H1 (cell line): ENCODE measurements around the gene NEDD4L. TPM values are rescaled to one million over a fixed set of nuclear protein-coding genes. Genes with fewer than 3 reads are reported as not detected.

Source experiments
- CTCF ChIA-PET: fragments of 300-600 bp; sonication (Branson Sonifier 250); formaldehyde crosslinking; loops from one replicate; lab custom pipeline; 2021; ENCODE audit not compliant: partially characterized antibody; lab: Charles Lee
- POLR2A ChIA-PET: fragments of 300-600 bp; sonication (Branson Sonifier 250); formaldehyde crosslinking; loops from one replicate; lab custom pipeline; 2021; ENCODE audit warnings: inconsistent platforms; ENCODE audit not compliant: partially characterized antibody; lab: Charles Lee
- DNase-seq, 2 experiments: peaks; one replicate each; pipeline versions ENCODE4 v3.0.0 to v3.0.0-alpha.2; 2010 to 2022; ENCODE audit warnings: low spot score in 2 of 2, low read depth in 1 of 2, mixed read lengths in 1 of 2
- FAIRE-seq: peaks from 2 replicates; lab custom pipeline; 2011; peaks lifted over from hg19 to GRCh38; lab: Jason Lieb, UNC
- H2AFZ ChIP-seq: 2 replicates; pipeline ENCODE4 v1.8.1; 2012; ENCODE audit warnings: low read length, inconsistent platforms
- H2AK5ac ChIP-seq: 2 replicates; pipeline ENCODE4 v1.6.1; 2013; ENCODE audit warnings: low read depth, low read length
- H2BK120ac ChIP-seq: replicated peaks from 2 replicates; pipeline ENCODE3; 2013; ENCODE audit warnings: low read depth, low read length, inconsistent platforms
- H2BK12ac ChIP-seq: 2 replicates; pipeline ENCODE4 v1.6.1; 2013; ENCODE audit warnings: low read depth, low read length
- H2BK15ac ChIP-seq: 2 replicates; pipeline ENCODE4 v1.6.1; 2013; ENCODE audit warnings: low read length
- H2BK20ac ChIP-seq: 2 replicates; pipeline ENCODE4 v1.6.1; 2013; ENCODE audit warnings: low read length
- H2BK5ac ChIP-seq: 2 replicates; pipeline ENCODE4 v1.6.1; 2013; ENCODE audit warnings: low read depth, low read length
- H3K14ac ChIP-seq: 2 replicates; pipeline ENCODE4 v1.6.1; 2013; ENCODE audit warnings: inconsistent platforms; ENCODE audit not compliant: insufficient read length
- H3K18ac ChIP-seq: 2 replicates; pipeline ENCODE4 v1.6.1; 2013; ENCODE audit warnings: low read length; ENCODE audit errors: extremely low read depth
- H3K23ac ChIP-seq: 2 replicates; pipeline ENCODE4 v1.6.1; 2013; ENCODE audit warnings: inconsistent platforms; ENCODE audit not compliant: insufficient read length
- H3K23me2 ChIP-seq: 2 replicates; pipeline ENCODE4 v1.6.1; 2013; ENCODE audit warnings: low read depth, low read length
- H3K27ac ChIP-seq: 2 replicates; pipeline ENCODE4 v1.6.1; 2011; ENCODE audit warnings: low read depth, low read length, inconsistent platforms
- H3K27me3 ChIP-seq, 4 experiments: replicated peaks in 1 of 4; 1 replicate in 1 of 4; 2 replicates in 3 of 4; pipeline versions ENCODE4 v1.6.1 to v1.8.1; 2011 to 2013; ENCODE audit warnings: low read length in 3 of 4, mild to moderate bottlenecking in 3 of 4, inconsistent platforms in 2 of 4, mixed read lengths in 2 of 4, moderate library complexity in 1 of 4; ENCODE audit not compliant: control insufficient read depth in 3 of 4, insufficient read depth in 3 of 4; ENCODE audit errors: extremely low read depth in 1 of 4
- H3K36me3 ChIP-seq, 4 experiments: 2 replicates each; pipeline versions ENCODE4 v1.6.1 to v1.8.1; 2011 to 2013; ENCODE audit warnings: mild to moderate bottlenecking in 4 of 4, low read length in 3 of 4, moderate library complexity in 2 of 4, control low read depth in 1 of 4, inconsistent platforms in 1 of 4; ENCODE audit not compliant: insufficient read depth in 4 of 4, control insufficient read depth in 2 of 4
- H3K4ac ChIP-seq: replicated peaks from 2 replicates; pipeline ENCODE3; 2013; ENCODE audit warnings: low read length, low read depth, mixed read lengths, inconsistent platforms; ENCODE audit not compliant: insufficient read length
- H3K4me1 ChIP-seq, 4 experiments: replicated peaks in 1 of 4; 1 replicate in 1 of 4; 2 replicates in 3 of 4; pipeline versions ENCODE4 v1.6.1 to v1.8.1; 2011 to 2013; ENCODE audit warnings: low read length in 3 of 4, inconsistent platforms in 2 of 4, mixed read lengths in 1 of 4; ENCODE audit not compliant: insufficient read depth in 4 of 4, control insufficient read depth in 3 of 4
- H3K4me2 ChIP-seq, 2 experiments: 2 replicates each; pipeline versions ENCODE4 v1.6.1 to v1.8.1; 2011 to 2013; ENCODE audit warnings: low read depth in 2 of 2, low read length in 2 of 2, control low read depth in 1 of 2, inconsistent platforms in 1 of 2, mild to moderate bottlenecking in 1 of 2; ENCODE audit not compliant: insufficient read depth in 1 of 2
- H3K4me3 ChIP-seq, 4 experiments: fragments of 200-600, 300-600 bp in 1 of 4; sonication (generic), shearing (Covaris generic), sonication (Bioruptor Twin) in 1 of 4; 2 replicates each; pipeline versions ENCODE4 v1.5.1 to v1.8.1; 2011 to 2016; ENCODE audit warnings: low read length in 4 of 4, low read depth in 3 of 4, control low read depth in 2 of 4, inconsistent platforms in 2 of 4, mild to moderate bottlenecking in 2 of 4, mixed read lengths in 1 of 4, moderate library complexity in 1 of 4; ENCODE audit not compliant: insufficient read depth in 2 of 4; ENCODE audit errors: extremely low read depth in 1 of 4
- H3K56ac ChIP-seq: replicated peaks from 2 replicates; pipeline ENCODE3; 2013; ENCODE audit warnings: low read depth, mild to moderate bottlenecking, mixed read lengths, low read length, inconsistent platforms; ENCODE audit not compliant: insufficient read length
- H3K79me1 ChIP-seq: 2 replicates; pipeline ENCODE4 v1.6.1; 2013; ENCODE audit warnings: low read depth, low read length, control low read depth
- H3K79me2 ChIP-seq, 2 experiments: 2 replicates each; pipeline versions ENCODE4 v1.6.1 to v1.8.1; 2012 to 2013; ENCODE audit warnings: low read length in 2 of 2, mild to moderate bottlenecking in 2 of 2, inconsistent platforms in 1 of 2; ENCODE audit not compliant: insufficient read depth in 2 of 2, control insufficient read depth in 1 of 2
- H3K9ac ChIP-seq, 4 experiments: replicated peaks in 1 of 4; 1 replicate in 1 of 4; 2 replicates in 3 of 4; pipeline versions ENCODE4 v1.6.1 to v1.8.1; 2011 to 2013; ENCODE audit warnings: low read depth in 3 of 4, low read length in 3 of 4, control low read depth in 2 of 4, mild to moderate bottlenecking in 2 of 4, moderate library complexity in 2 of 4, inconsistent platforms in 1 of 4; ENCODE audit errors: extremely low read depth in 1 of 4
- H3K9me3 ChIP-seq, 2 experiments: 2 replicates each; pipeline versions ENCODE4 v1.6.1 to v1.8.1; 2012 to 2013; ENCODE audit warnings: mild to moderate bottlenecking in 2 of 2, moderate library complexity in 2 of 2, control low read depth in 1 of 2, inconsistent platforms in 1 of 2, low read depth in 1 of 2, low read length in 1 of 2, mixed read lengths in 1 of 2; ENCODE audit not compliant: insufficient read depth in 2 of 2
- H4K20me1 ChIP-seq, 2 experiments: replicated peaks in 1 of 2; 2 replicates each; pipeline versions ENCODE3 to v1.8.1; 2011 to 2013; ENCODE audit warnings: inconsistent platforms in 2 of 2, low read length in 2 of 2, mild to moderate bottlenecking in 1 of 2; ENCODE audit not compliant: insufficient read depth in 2 of 2, control insufficient read depth in 1 of 2
- H4K5ac ChIP-seq: 2 replicates; pipeline ENCODE4 v1.6.1; 2013; ENCODE audit warnings: low read length, low read depth, mixed read lengths, inconsistent platforms; ENCODE audit not compliant: insufficient read length
- H4K8ac ChIP-seq: 2 replicates; pipeline ENCODE4 v1.8.0; 2013; ENCODE audit warnings: mild to moderate bottlenecking, moderate library complexity, low read length, inconsistent platforms; ENCODE audit not compliant: insufficient read depth; ENCODE audit errors: extremely low read depth
- H4K91ac ChIP-seq: replicated peaks from 2 replicates; pipeline ENCODE3; 2013; ENCODE audit warnings: low read length, mixed read lengths, inconsistent platforms; ENCODE audit not compliant: insufficient read length
- ATF3 ChIP-seq: IDR thresholded peaks from 2 replicates; pipeline ENCODE4 v1.6.1; 2011; ENCODE audit warnings: low read depth, mild to moderate bottlenecking, low read length; ENCODE audit not compliant: insufficient read depth
- CBX8 ChIP-seq: fragments of 300-800, 300-1000 bp; sonication (generic); IDR thresholded peaks from 2 replicates; pipeline ENCODE4 v1.7.1; 2016; ENCODE audit warnings: low read depth, low read length, borderline replicate concordance
- CHD2 ChIP-seq: IDR thresholded peaks from 2 replicates; pipeline ENCODE4 v1.6.1; 2012; ENCODE audit warnings: low read length, improper control_type of control experiment
- GTF2F1 ChIP-seq: IDR thresholded peaks from 2 replicates; pipeline ENCODE4 v1.6.1; 2012; ENCODE audit warnings: low read depth, low read length, improper control_type of control experiment, borderline replicate concordance
- MAX ChIP-seq: IDR thresholded peaks from 2 replicates; pipeline ENCODE4 v1.6.1; 2012; ENCODE audit warnings: inconsistent platforms
- PHF8 ChIP-seq: fragments of 200-600 bp; sonication (generic); conservative IDR thresholded peaks from 2 replicates; pipeline ENCODE4 v1.7.1; 2012; ENCODE audit warnings: low read depth, mild to moderate bottlenecking, inconsistent platforms, low read length, moderate library complexity
- RNF2 ChIP-seq: fragments of 200-900, 300-1000 bp; sonication (generic); IDR thresholded peaks from 2 replicates; pipeline ENCODE4 v1.7.1; 2016; ENCODE audit warnings: borderline replicate concordance, low read depth, mild to moderate bottlenecking, antibody characterized with exemption, low read length; ENCODE audit not compliant: poor library complexity, severe bottlenecking; ENCODE audit errors: missing control alignments
- RXRA ChIP-seq: IDR thresholded peaks from 2 replicates; pipeline ENCODE4 v1.6.1; 2011; ENCODE audit warnings: low read depth, mild to moderate bottlenecking, low read length, moderate library complexity; ENCODE audit not compliant: insufficient read depth
- SIN3A ChIP-seq, 2 experiments: IDR thresholded peaks in 1 of 2; conservative IDR thresholded peaks in 1 of 2; 2 replicates each; pipeline ENCODE4 v1.6.1; 2011 to 2012; ENCODE audit warnings: low read length in 2 of 2, improper control_type of control experiment in 1 of 2, low read depth in 1 of 2, mild to moderate bottlenecking in 1 of 2
- TEAD4 ChIP-seq: IDR thresholded peaks from 2 replicates; pipeline ENCODE4 v1.6.1; 2012; ENCODE audit warnings: low read depth, low read length, inconsistent platforms, mixed read lengths
- WGBS, 2 experiments: shearing (Covaris generic) in 1 of 2; methylation state at CpG; one replicate each; pipeline versions ENCODE4 v1.1.6 to v1.1.7; 2013 to 2015; ENCODE audit warnings: low lambda C conversion rate in 2 of 2, mixed read lengths in 2 of 2, inconsistent platforms in 1 of 2, low coverage in 1 of 2, missing lambda C conversion rate in 1 of 2; ENCODE audit not compliant: insufficient replicate concordance in 2 of 2, insufficient coverage in 1 of 2, insufficient read length in 1 of 2; ENCODE audit errors: extremely low coverage in 1 of 2, missing lambda C conversion rate in 1 of 2; 5-methylcytosine and 5-hydroxymethylcytosine counted together
- polyA plus RNA-seq, 7 experiments: library from polyadenylated mRNA; depleted of rRNA in 3 of 7; stranded (reverse) in 5 of 7; unstranded in 2 of 7; fragments of >200 nt in 5 of 7; fragments of 200-250 nt in 2 of 7; gene quantifications; 1 replicate in 5 of 7; 2 replicates in 1 of 7; 4 replicates in 1 of 7; pipeline versions ENCODE4 v1.2.1 to v1.2.3, GENCODE V29; 2011 to 2013; ENCODE audit warnings: missing spikeins in 2 of 7, mixed read lengths in 2 of 7
- total RNA-seq: library from RNA; stranded (reverse); fragmentation: NEBNext Ultra II Directional; extraction: Animal tissue kit (Norgen Biotek cat#: 25700); gene quantifications from 2 replicates; pipeline ENCODE4 v1.2.1, GENCODE V29; 2021

Gene NEDD4L
- total and polyA plus RNA-seq, 2 of the 8 experiments (the other 6 are each of a cell fraction or from before 2014, with no cell fraction given), result 37.3 to 69.8 TPM

- H3K9me3 ChIP-seq, result no peaks in the 10 kb centered on the region
- H3K56ac ChIP-seq, result no peak overlapping the region
- DNase-seq (no peak), FAIRE-seq (no peak)
- no peak overlapping the region for H4K8ac ChIP-seq
- H3K4me2 ChIP-seq, result no peak overlapping the region
- H3K14ac ChIP-seq, result no peak overlapping the region
- H4K91ac ChIP-seq, result no peak overlapping the region
- 0 out of 2 replicates have a peak overlapping the region, but pooled peaks have one; percentile 54 for H2BK12ac ChIP-seq
- H3K4me1 ChIP-seq, result peaks cover 0 to 3% (median 1%) of the 10 kb centered on the region in 4 experiments; a peak in 5 of 7 replicates
- H4K20me1 ChIP-seq, result no peaks in the 10 kb centered on the region
- POLR2A ChIA-PET, result no interaction called here
- H3K23me2 ChIP-seq, result no peaks in the 10 kb centered on the region; the same call in 1 of the 2 replicates
- H2AK5ac ChIP-seq, result no peak overlapping the region
- peak overlapping the region; percentile 31; the same call in 1 of the 2 replicates for H2BK15ac ChIP-seq
- no peak overlapping the region for H3K23ac ChIP-seq
- WGBS, 2 experiments, result 90% methylated on average over 21 of the region's 21 CpGs; no CpG with 5 or more reads in 1 of the 2 experiments
- no peak overlapping the region for H2AFZ ChIP-seq
- H3K36me3 ChIP-seq, result no peaks in the 10 kb centered on the region
- H3K27me3 ChIP-seq, result no peaks in the 10 kb centered on the region
- H3K4ac ChIP-seq, result no peak overlapping the region
- no peaks in the 10 kb centered on the region for H3K79me1 ChIP-seq
- no peaks in the 10 kb centered on the region for H3K79me2 ChIP-seq
- H4K5ac ChIP-seq, result no peak overlapping the region
- H2BK120ac ChIP-seq, result no peak overlapping the region
- H3K27ac ChIP-seq, result no peak overlapping the region
- H3K18ac ChIP-seq, result no peak overlapping the region
- H2BK5ac ChIP-seq, result 0 out of 2 replicates have a peak overlapping the region, but pooled peaks have one; percentile 38
- no peak overlapping the region for H3K4me3 ChIP-seq
- CTCF ChIA-PET, result interaction anchor here (1.1 to 5.2 kb wide), 9 partner anchors 12 to 361 kb away, joined by 3 to 39 read pairs (median 4); no protein-coding TSS in a partner anchor
- no peak overlapping the region for H2BK20ac ChIP-seq
- no peak overlapping the region for H3K9ac ChIP-seq
- TF ChIP-seq TEAD4, result no peak
- TF ChIP-seq RNF2, result no peak
- no peak for TF ChIP-seq CBX8
- no peak for TF ChIP-seq RXRA
- no peak for TF ChIP-seq PHF8
- TF ChIP-seq ATF3, result no peak
- no peak for TF ChIP-seq MAX
- no peak for TF ChIP-seq SIN3A (conservative IDR thresholded peaks at IDR 0.05 in 1 of 2, IDR thresholded peaks at IDR 0.05 in 1 of 2; ENCODE audit: low read depth in 1 of 2, low read length in 2 of 2)
- no peak for TF ChIP-seq GTF2F1
- no peak for TF ChIP-seq CHD2
Measured at GRCh38 chr18:58403799-58404455, 359.9 kb downstream of the NEDD4L start.
